ENCODE data around the gene SERPINA9.
A peak's percentile ranks its signal among the peaks of the same experiment; 100 is the strongest.

Gene SERPINA9

DNA sequence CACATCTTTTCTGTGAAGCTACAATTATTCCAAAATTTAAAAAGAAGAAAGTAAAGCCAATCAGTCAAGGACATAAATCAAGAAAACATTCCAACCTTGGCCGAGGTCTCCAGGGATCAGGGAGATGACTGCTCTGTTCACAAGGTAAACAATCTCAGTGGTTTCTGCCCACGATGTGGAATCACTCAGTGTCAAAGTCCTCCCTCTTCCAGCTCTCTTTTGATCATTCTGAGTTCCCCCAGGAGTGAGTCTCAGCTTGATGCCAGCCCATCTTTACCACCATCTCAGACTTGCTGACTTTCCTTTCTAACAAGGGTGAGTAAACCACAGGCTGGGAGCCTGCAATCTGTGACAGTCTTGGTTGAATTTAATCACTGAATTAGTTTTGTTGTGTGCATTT, 4.8 kb upstream of the SERPINA9 start:
- TF ChIP-seq, protein P1, sequence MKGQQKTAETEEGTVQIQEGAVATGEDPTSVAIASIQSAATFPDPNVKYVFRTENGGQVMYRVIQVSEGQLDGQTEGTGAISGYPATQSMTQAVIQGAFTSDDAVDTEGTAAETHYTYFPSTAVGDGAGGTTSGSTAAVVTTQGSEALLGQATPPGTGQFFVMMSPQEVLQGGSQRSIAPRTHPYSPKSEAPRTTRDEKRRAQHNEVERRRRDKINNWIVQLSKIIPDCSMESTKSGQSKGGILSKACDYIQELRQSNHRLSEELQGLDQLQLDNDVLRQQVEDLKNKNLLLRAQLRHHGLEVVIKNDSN (IDR thresholded peaks at IDR 0.05) = no peak
- TF ChIP-seq CREB1 (IDR thresholded peaks at IDR 0.05; ENCODE audit: low read depth) (no peak), TEAD4 (IDR thresholded peaks at IDR 0.05) (no peak), TAF1 (IDR thresholded peaks at IDR 0.05; ENCODE audit: low read depth) (no peak), YY1 (IDR thresholded peaks at IDR 0.05; ENCODE audit: low read depth) (no peak), ZBTB7A (IDR thresholded peaks at IDR 0.05; ENCODE audit: low read depth) (no peak), FOXM1 (IDR thresholded peaks at IDR 0.05; ENCODE audit: borderline replicate concordance, low read depth) (no peak), CEBPB (IDR thresholded peaks at IDR 0.05) (no peak), EP300 (IDR thresholded peaks at IDR 0.05; ENCODE audit: borderline replicate concordance) (no peak), NFIC (IDR thresholded peaks at IDR 0.05) (no peak), TCF12 (IDR thresholded peaks at IDR 0.05; ENCODE audit: low read depth) (no peak), RAD21 (IDR thresholded peaks at IDR 0.05; ENCODE audit: low read depth) (no peak), EGR1 (IDR thresholded peaks at IDR 0.05) (no peak)
- TF ChIP-seq, protein P2, sequence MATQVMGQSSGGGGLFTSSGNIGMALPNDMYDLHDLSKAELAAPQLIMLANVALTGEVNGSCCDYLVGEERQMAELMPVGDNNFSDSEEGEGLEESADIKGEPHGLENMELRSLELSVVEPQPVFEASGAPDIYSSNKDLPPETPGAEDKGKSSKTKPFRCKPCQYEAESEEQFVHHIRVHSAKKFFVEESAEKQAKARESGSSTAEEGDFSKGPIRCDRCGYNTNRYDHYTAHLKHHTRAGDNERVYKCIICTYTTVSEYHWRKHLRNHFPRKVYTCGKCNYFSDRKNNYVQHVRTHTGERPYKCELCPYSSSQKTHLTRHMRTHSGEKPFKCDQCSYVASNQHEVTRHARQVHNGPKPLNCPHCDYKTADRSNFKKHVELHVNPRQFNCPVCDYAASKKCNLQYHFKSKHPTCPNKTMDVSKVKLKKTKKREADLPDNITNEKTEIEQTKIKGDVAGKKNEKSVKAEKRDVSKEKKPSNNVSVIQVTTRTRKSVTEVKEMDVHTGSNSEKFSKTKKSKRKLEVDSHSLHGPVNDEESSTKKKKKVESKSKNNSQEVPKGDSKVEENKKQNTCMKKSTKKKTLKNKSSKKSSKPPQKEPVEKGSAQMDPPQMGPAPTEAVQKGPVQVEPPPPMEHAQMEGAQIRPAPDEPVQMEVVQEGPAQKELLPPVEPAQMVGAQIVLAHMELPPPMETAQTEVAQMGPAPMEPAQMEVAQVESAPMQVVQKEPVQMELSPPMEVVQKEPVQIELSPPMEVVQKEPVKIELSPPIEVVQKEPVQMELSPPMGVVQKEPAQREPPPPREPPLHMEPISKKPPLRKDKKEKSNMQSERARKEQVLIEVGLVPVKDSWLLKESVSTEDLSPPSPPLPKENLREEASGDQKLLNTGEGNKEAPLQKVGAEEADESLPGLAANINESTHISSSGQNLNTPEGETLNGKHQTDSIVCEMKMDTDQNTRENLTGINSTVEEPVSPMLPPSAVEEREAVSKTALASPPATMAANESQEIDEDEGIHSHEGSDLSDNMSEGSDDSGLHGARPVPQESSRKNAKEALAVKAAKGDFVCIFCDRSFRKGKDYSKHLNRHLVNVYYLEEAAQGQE (IDR thresholded peaks at IDR 0.05; ENCODE audit: low read depth) = no peak
- TF ChIP-seq, protein P3, sequence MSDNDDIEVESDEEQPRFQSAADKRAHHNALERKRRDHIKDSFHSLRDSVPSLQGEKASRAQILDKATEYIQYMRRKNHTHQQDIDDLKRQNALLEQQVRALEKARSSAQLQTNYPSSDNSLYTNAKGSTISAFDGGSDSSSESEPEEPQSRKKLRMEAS (IDR thresholded peaks at IDR 0.05) = no peak

DNA sequence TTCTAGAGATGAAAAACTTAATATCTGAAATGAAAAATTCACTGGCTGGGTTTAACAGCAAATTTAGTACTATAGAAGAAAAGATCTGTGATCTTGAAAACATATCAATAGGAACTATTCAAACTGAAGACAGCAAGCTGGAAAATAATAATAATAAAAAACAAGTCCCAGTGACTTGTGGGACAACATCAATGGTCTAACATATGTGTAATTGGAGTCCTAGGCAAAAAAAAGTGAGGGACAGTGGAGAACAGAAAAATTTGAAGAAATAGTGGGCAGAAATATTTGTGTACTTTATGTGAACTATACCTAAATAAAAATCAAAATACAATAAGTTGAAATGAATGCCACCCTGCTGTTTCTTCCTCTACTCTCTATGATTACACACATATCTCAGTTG, 2.4 kb upstream of the SERPINA9 start:
- TF ChIP-seq TCF12 (IDR thresholded peaks at IDR 0.05; ENCODE audit: low read depth) (no peak), EGR1 (IDR thresholded peaks at IDR 0.05) (no peak), CEBPB (IDR thresholded peaks at IDR 0.05) (no peak), FOXM1 (IDR thresholded peaks at IDR 0.05; ENCODE audit: borderline replicate concordance, low read depth) (no peak)
- TF ChIP-seq, protein P1 (IDR thresholded peaks at IDR 0.05) = no peak
- TF ChIP-seq, protein P2 (IDR thresholded peaks at IDR 0.05; ENCODE audit: low read depth) = no peak

DNA sequence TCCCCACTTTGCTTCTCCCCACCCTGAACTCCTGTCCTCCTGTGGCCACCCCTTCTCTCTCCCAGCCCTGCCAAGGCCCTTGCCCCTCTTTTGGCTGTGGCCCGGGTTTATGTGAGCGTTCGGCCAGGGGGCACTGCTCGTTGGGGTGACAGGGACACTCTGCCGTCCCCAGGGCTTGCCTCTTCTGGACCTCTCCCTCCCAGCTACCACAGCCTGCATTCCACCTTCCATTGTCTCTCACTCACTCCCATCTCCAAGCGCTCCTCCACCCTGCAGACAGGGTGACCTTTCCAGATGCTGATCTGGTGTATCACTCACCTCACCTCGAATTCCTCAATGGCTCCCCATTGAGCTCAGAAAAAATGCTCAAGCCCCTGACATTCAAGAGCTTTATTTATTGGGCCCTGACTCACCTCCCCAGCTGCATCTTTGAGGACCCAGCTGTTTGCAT, 1.4 kb downstream of the SERPINA9 start:
- TF ChIP-seq FOXM1 (IDR thresholded peaks at IDR 0.05; ENCODE audit: borderline replicate concordance, low read depth) = no peak
- no peak for TF ChIP-seq EP300 (IDR thresholded peaks at IDR 0.05; ENCODE audit: borderline replicate concordance)
- TF ChIP-seq TEAD4 (IDR thresholded peaks at IDR 0.05) = peak; percentile 56
- no peak for TF ChIP-seq TAF1 (IDR thresholded peaks at IDR 0.05; ENCODE audit: low read depth)
- no peak for TF ChIP-seq EGR1 (IDR thresholded peaks at IDR 0.05)
- no peak for TF ChIP-seq YY1 (IDR thresholded peaks at IDR 0.05; ENCODE audit: low read depth)
- TF ChIP-seq, protein P2 (IDR thresholded peaks at IDR 0.05; ENCODE audit: low read depth) = no peak
- 0 out of 2 replicates have a peak, but pooled peaks have one; percentile 21 for TF ChIP-seq TCF12 (IDR thresholded peaks at IDR 0.05; ENCODE audit: low read depth)
- TF ChIP-seq, protein P3 (IDR thresholded peaks at IDR 0.05) = 0 out of 2 replicates have a peak, but pooled peaks have one; percentile 21

DNA sequence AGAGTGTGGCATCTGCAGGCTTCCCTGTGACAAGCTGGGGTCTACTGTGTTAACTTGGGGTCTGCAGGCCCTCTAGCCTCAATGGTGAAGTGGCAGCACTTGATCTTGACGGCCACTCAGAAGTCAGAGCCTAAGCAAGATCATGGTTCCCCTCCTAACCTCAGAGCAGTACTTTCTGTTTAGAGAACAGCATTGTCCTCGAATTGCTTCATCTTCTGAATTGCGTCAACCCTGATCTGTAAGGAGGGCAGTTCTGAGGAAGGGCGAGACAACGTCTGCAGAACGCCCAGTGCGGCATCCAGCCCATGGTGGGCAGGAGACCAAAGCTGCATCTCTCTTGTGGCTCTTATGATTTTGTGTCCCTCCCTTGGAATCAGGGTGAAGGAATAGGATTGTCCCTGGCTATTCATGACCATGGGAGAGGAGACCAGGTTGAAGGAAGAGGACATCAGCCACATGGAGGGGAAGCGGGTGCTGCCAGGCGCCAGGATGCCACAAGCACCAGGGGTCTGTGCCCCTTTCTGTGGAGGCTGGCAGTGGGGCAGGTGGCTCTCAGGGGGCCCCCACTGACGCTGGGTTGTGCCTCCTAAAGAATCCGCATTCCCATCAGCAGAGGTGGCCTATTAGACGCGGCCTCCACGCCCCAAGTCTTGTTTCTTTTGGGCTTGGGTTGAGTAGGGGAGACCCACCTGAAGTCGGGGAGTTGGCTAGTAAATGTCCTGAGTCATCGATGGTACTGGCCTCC, 2.2 kb downstream of the SERPINA9 start:
- no peak for TF ChIP-seq FOXM1 (IDR thresholded peaks at IDR 0.05; ENCODE audit: borderline replicate concordance, low read depth)
- TF ChIP-seq TCF12 (IDR thresholded peaks at IDR 0.05; ENCODE audit: low read depth) = no peak
- no peak for TF ChIP-seq EGR1 (IDR thresholded peaks at IDR 0.05)
- TF ChIP-seq CEBPB (IDR thresholded peaks at IDR 0.05) = no peak

Data from Ishikawa (cell line).